H1 (cell line): ENCODE data around the gene PDCD5. TPM values are rescaled to one million over a fixed set of nuclear protein-coding genes. Genes with fewer than 3 reads are reported as not detected.

Experiments
- CTCF ChIA-PET: fragments of 300-600 bp; sonication (Branson Sonifier 250); formaldehyde crosslinking; loops from one replicate; lab custom pipeline; 2021; ENCODE audit not compliant: partially characterized antibody; lab: Charles Lee
- POLR2A ChIA-PET: fragments of 300-600 bp; sonication (Branson Sonifier 250); formaldehyde crosslinking; loops from one replicate; lab custom pipeline; 2021; ENCODE audit warnings: inconsistent platforms; ENCODE audit not compliant: partially characterized antibody; lab: Charles Lee
- DNase-seq, 2 experiments: peaks; one replicate each; pipeline versions ENCODE4 v3.0.0 to v3.0.0-alpha.2; 2010 to 2022; ENCODE audit warnings: low spot score in 2 of 2, low read depth in 1 of 2, mixed read lengths in 1 of 2
- FAIRE-seq: peaks from 2 replicates; lab custom pipeline; 2011; peaks lifted over from hg19 to GRCh38; lab: Jason Lieb, UNC
- H2AFZ ChIP-seq: 2 replicates; pipeline ENCODE4 v1.8.1; 2012; ENCODE audit warnings: low read length, inconsistent platforms
- H2AK5ac ChIP-seq: 2 replicates; pipeline ENCODE4 v1.6.1; 2013; ENCODE audit warnings: low read depth, low read length
- H2BK120ac ChIP-seq: replicated peaks from 2 replicates; pipeline ENCODE3; 2013; ENCODE audit warnings: low read depth, low read length, inconsistent platforms
- H2BK12ac ChIP-seq: 2 replicates; pipeline ENCODE4 v1.6.1; 2013; ENCODE audit warnings: low read depth, low read length
- H2BK15ac ChIP-seq: 2 replicates; pipeline ENCODE4 v1.6.1; 2013; ENCODE audit warnings: low read length
- H2BK20ac ChIP-seq: 2 replicates; pipeline ENCODE4 v1.6.1; 2013; ENCODE audit warnings: low read length
- H2BK5ac ChIP-seq: 2 replicates; pipeline ENCODE4 v1.6.1; 2013; ENCODE audit warnings: low read depth, low read length
- H3K14ac ChIP-seq: 2 replicates; pipeline ENCODE4 v1.6.1; 2013; ENCODE audit warnings: inconsistent platforms; ENCODE audit not compliant: insufficient read length
- H3K18ac ChIP-seq: 2 replicates; pipeline ENCODE4 v1.6.1; 2013; ENCODE audit warnings: low read length; ENCODE audit errors: extremely low read depth
- H3K23ac ChIP-seq: 2 replicates; pipeline ENCODE4 v1.6.1; 2013; ENCODE audit warnings: inconsistent platforms; ENCODE audit not compliant: insufficient read length
- H3K23me2 ChIP-seq: 2 replicates; pipeline ENCODE4 v1.6.1; 2013; ENCODE audit warnings: low read depth, low read length
- H3K27ac ChIP-seq: 2 replicates; pipeline ENCODE4 v1.6.1; 2011; ENCODE audit warnings: low read depth, low read length, inconsistent platforms
- H3K27me3 ChIP-seq, 4 experiments: replicated peaks in 1 of 4; 1 replicate in 1 of 4; 2 replicates in 3 of 4; pipeline versions ENCODE4 v1.6.1 to v1.8.1; 2011 to 2013; ENCODE audit warnings: low read length in 3 of 4, mild to moderate bottlenecking in 3 of 4, inconsistent platforms in 2 of 4, mixed read lengths in 2 of 4, moderate library complexity in 1 of 4; ENCODE audit not compliant: control insufficient read depth in 3 of 4, insufficient read depth in 3 of 4; ENCODE audit errors: extremely low read depth in 1 of 4
- H3K36me3 ChIP-seq, 4 experiments: 2 replicates each; pipeline versions ENCODE4 v1.6.1 to v1.8.1; 2011 to 2013; ENCODE audit warnings: mild to moderate bottlenecking in 4 of 4, low read length in 3 of 4, moderate library complexity in 2 of 4, control low read depth in 1 of 4, inconsistent platforms in 1 of 4; ENCODE audit not compliant: insufficient read depth in 4 of 4, control insufficient read depth in 2 of 4
- H3K4ac ChIP-seq: replicated peaks from 2 replicates; pipeline ENCODE3; 2013; ENCODE audit warnings: low read length, low read depth, mixed read lengths, inconsistent platforms; ENCODE audit not compliant: insufficient read length
- H3K4me1 ChIP-seq, 4 experiments: replicated peaks in 1 of 4; 1 replicate in 1 of 4; 2 replicates in 3 of 4; pipeline versions ENCODE4 v1.6.1 to v1.8.1; 2011 to 2013; ENCODE audit warnings: low read length in 3 of 4, inconsistent platforms in 2 of 4, mixed read lengths in 1 of 4; ENCODE audit not compliant: insufficient read depth in 4 of 4, control insufficient read depth in 3 of 4
- H3K4me2 ChIP-seq, 2 experiments: 2 replicates each; pipeline versions ENCODE4 v1.6.1 to v1.8.1; 2011 to 2013; ENCODE audit warnings: low read depth in 2 of 2, low read length in 2 of 2, control low read depth in 1 of 2, inconsistent platforms in 1 of 2, mild to moderate bottlenecking in 1 of 2; ENCODE audit not compliant: insufficient read depth in 1 of 2
- H3K4me3 ChIP-seq, 4 experiments: fragments of 200-600, 300-600 bp in 1 of 4; sonication (generic), shearing (Covaris generic), sonication (Bioruptor Twin) in 1 of 4; 2 replicates each; pipeline versions ENCODE4 v1.5.1 to v1.8.1; 2011 to 2016; ENCODE audit warnings: low read length in 4 of 4, low read depth in 3 of 4, control low read depth in 2 of 4, inconsistent platforms in 2 of 4, mild to moderate bottlenecking in 2 of 4, mixed read lengths in 1 of 4, moderate library complexity in 1 of 4; ENCODE audit not compliant: insufficient read depth in 2 of 4; ENCODE audit errors: extremely low read depth in 1 of 4
- H3K56ac ChIP-seq: replicated peaks from 2 replicates; pipeline ENCODE3; 2013; ENCODE audit warnings: low read depth, mild to moderate bottlenecking, mixed read lengths, low read length, inconsistent platforms; ENCODE audit not compliant: insufficient read length
- H3K79me1 ChIP-seq: 2 replicates; pipeline ENCODE4 v1.6.1; 2013; ENCODE audit warnings: low read depth, low read length, control low read depth
- H3K79me2 ChIP-seq, 2 experiments: 2 replicates each; pipeline versions ENCODE4 v1.6.1 to v1.8.1; 2012 to 2013; ENCODE audit warnings: low read length in 2 of 2, mild to moderate bottlenecking in 2 of 2, inconsistent platforms in 1 of 2; ENCODE audit not compliant: insufficient read depth in 2 of 2, control insufficient read depth in 1 of 2
- H3K9ac ChIP-seq, 4 experiments: replicated peaks in 1 of 4; 1 replicate in 1 of 4; 2 replicates in 3 of 4; pipeline versions ENCODE4 v1.6.1 to v1.8.1; 2011 to 2013; ENCODE audit warnings: low read depth in 3 of 4, low read length in 3 of 4, control low read depth in 2 of 4, mild to moderate bottlenecking in 2 of 4, moderate library complexity in 2 of 4, inconsistent platforms in 1 of 4; ENCODE audit errors: extremely low read depth in 1 of 4
- H3K9me3 ChIP-seq, 2 experiments: 2 replicates each; pipeline versions ENCODE4 v1.6.1 to v1.8.1; 2012 to 2013; ENCODE audit warnings: mild to moderate bottlenecking in 2 of 2, moderate library complexity in 2 of 2, control low read depth in 1 of 2, inconsistent platforms in 1 of 2, low read depth in 1 of 2, low read length in 1 of 2, mixed read lengths in 1 of 2; ENCODE audit not compliant: insufficient read depth in 2 of 2
- H4K20me1 ChIP-seq, 2 experiments: replicated peaks in 1 of 2; 2 replicates each; pipeline versions ENCODE3 to v1.8.1; 2011 to 2013; ENCODE audit warnings: inconsistent platforms in 2 of 2, low read length in 2 of 2, mild to moderate bottlenecking in 1 of 2; ENCODE audit not compliant: insufficient read depth in 2 of 2, control insufficient read depth in 1 of 2
- H4K5ac ChIP-seq: 2 replicates; pipeline ENCODE4 v1.6.1; 2013; ENCODE audit warnings: low read length, low read depth, mixed read lengths, inconsistent platforms; ENCODE audit not compliant: insufficient read length
- H4K8ac ChIP-seq: 2 replicates; pipeline ENCODE4 v1.8.0; 2013; ENCODE audit warnings: mild to moderate bottlenecking, moderate library complexity, low read length, inconsistent platforms; ENCODE audit not compliant: insufficient read depth; ENCODE audit errors: extremely low read depth
- H4K91ac ChIP-seq: replicated peaks from 2 replicates; pipeline ENCODE3; 2013; ENCODE audit warnings: low read length, mixed read lengths, inconsistent platforms; ENCODE audit not compliant: insufficient read length
- CHD2 ChIP-seq: IDR thresholded peaks from 2 replicates; pipeline ENCODE4 v1.6.1; 2012; ENCODE audit warnings: low read length, improper control_type of control experiment
- EP300 ChIP-seq, 2 experiments: IDR thresholded peaks; 1 replicate in 1 of 2; 2 replicates in 1 of 2; pipeline ENCODE4 v1.6.1; 2011 to 2012; ENCODE audit warnings: low read depth in 2 of 2, low read length in 2 of 2, mild to moderate bottlenecking in 2 of 2, borderline replicate concordance in 1 of 2, inconsistent platforms in 1 of 2, moderate library complexity in 1 of 2
- GTF2F1 ChIP-seq: IDR thresholded peaks from 2 replicates; pipeline ENCODE4 v1.6.1; 2012; ENCODE audit warnings: low read depth, low read length, improper control_type of control experiment, borderline replicate concordance
- KDM1A ChIP-seq: fragments of 200-600, 300-600 bp; sonication (generic); IDR thresholded peaks from 2 replicates; pipeline ENCODE4 v1.7.1; 2016; ENCODE audit warnings: mild to moderate bottlenecking, low read length, borderline replicate concordance
- RAD21 ChIP-seq, 2 experiments: IDR thresholded peaks in 1 of 2; conservative IDR thresholded peaks in 1 of 2; 2 replicates each; pipeline ENCODE4 v1.6.1; 2011; ENCODE audit warnings: low read depth in 2 of 2, low read length in 2 of 2, improper control_type of control experiment in 1 of 2, inconsistent platforms in 1 of 2, mild to moderate bottlenecking in 1 of 2, moderate library complexity in 1 of 2
- WGBS, 2 experiments: shearing (Covaris generic) in 1 of 2; methylation state at CpG; one replicate each; pipeline versions ENCODE4 v1.1.6 to v1.1.7; 2013 to 2015; ENCODE audit warnings: low lambda C conversion rate in 2 of 2, mixed read lengths in 2 of 2, inconsistent platforms in 1 of 2, low coverage in 1 of 2, missing lambda C conversion rate in 1 of 2; ENCODE audit not compliant: insufficient replicate concordance in 2 of 2, insufficient coverage in 1 of 2, insufficient read length in 1 of 2; ENCODE audit errors: extremely low coverage in 1 of 2, missing lambda C conversion rate in 1 of 2; 5-methylcytosine and 5-hydroxymethylcytosine counted together
- polyA plus RNA-seq, 7 experiments: library from polyadenylated mRNA; depleted of rRNA in 3 of 7; stranded (reverse) in 5 of 7; unstranded in 2 of 7; fragments of >200 nt in 5 of 7; fragments of 200-250 nt in 2 of 7; gene quantifications; 1 replicate in 5 of 7; 2 replicates in 1 of 7; 4 replicates in 1 of 7; pipeline versions ENCODE4 v1.2.1 to v1.2.3, GENCODE V29; 2011 to 2013; ENCODE audit warnings: missing spikeins in 2 of 7, mixed read lengths in 2 of 7
- total RNA-seq: library from RNA; stranded (reverse); fragmentation: NEBNext Ultra II Directional; extraction: Animal tissue kit (Norgen Biotek cat#: 25700); gene quantifications from 2 replicates; pipeline ENCODE4 v1.2.1, GENCODE V29; 2021

PDCD5 gene
- total and polyA plus RNA-seq, 2 of the 8 experiments (the other 6 are each of a cell fraction or from before 2014, with no cell fraction given), result 43.2 to 98.8 TPM

GRCh38 chr19:32627714-32628270, 46.8 kb downstream of the PDCD5 start:
- Histone ChIP-seq H3K23ac (no peak overlapping the region), H3K36me3 (peaks cover 0 to 33% (median 21%) of the 10 kb centered on the region in 4 experiments; a peak in 4 of 8 replicates), H3K4ac (no peak overlapping the region), H4K20me1 (peaks cover 0 to 3% of the 10 kb centered on the region in 2 experiments), H3K56ac (no peak overlapping the region), H3K9ac (no peak overlapping the region), H2BK20ac (no peak overlapping the region), H3K4me1 (no peaks in the 10 kb centered on the region), H4K5ac (no peak overlapping the region), H2BK120ac (no peak overlapping the region), H2BK5ac (no peak overlapping the region), H2BK15ac (no peak overlapping the region), H3K4me2 (no peak overlapping the region), H3K27ac (no peak overlapping the region), H3K18ac (no peak overlapping the region), H3K79me2 (no peaks in the 10 kb centered on the region), H2BK12ac (no peak overlapping the region), H3K23me2 (no peaks in the 10 kb centered on the region), H3K4me3 (no peak overlapping the region), H4K91ac (no peak overlapping the region), H2AK5ac (no peak overlapping the region), H3K27me3 (no peaks in the 10 kb centered on the region), H2AFZ (no peak overlapping the region), H4K8ac (no peak overlapping the region), H3K14ac (no peak overlapping the region), H3K9me3 (no peaks in the 10 kb centered on the region), H3K79me1 (0 out of 2 replicates have a peak, but pooled peaks cover 2% of the 10 kb centered on the region)
- no peak for TF ChIP-seq CHD2
- TF ChIP-seq EP300 (IDR thresholded peaks at IDR 0.05; ENCODE audit: borderline replicate concordance in 1 of 2, low read depth in 2 of 2, low read length in 2 of 2), result no peak
- peak in 1 of 2 experiments; percentile 13; a peak in 1 of 4 replicates for TF ChIP-seq RAD21 (IDR thresholded peaks at IDR 0.05 in 1 of 2, conservative IDR thresholded peaks at IDR 0.05 in 1 of 2; ENCODE audit: low read depth in 2 of 2, low read length in 2 of 2)
- TF ChIP-seq GTF2F1, result no peak
- TF ChIP-seq KDM1A, result no peak
- 89% methylated on average over 15 of the region's 15 CpGs; no CpG with 5 or more reads in 1 of the 2 experiments for WGBS, 2 experiments
- ChIA-PET CTCF (no interaction called here), POLR2A (no interaction called here)
- DNase-seq, result no peak
- no peak for FAIRE-seq
